ENCODE data around the gene BANF1.
"Not testable (repeated sequence)": the region's sequence is repeated elsewhere in the genome, so short reads cannot be mapped to it uniquely, and the experiment has no call there.

DNA sequence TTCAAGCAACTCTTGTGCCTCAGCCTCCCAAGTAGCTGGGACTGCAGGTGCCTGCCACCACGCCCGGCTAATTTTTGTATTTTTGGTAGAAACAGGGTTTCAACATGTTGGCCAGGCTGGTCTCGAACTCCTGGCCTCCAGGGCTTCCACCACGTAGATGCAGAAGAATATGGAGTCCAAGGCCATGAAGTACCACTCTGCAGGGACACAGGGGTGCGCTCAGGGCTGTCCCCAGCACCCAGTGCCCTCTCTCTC is 20.8 kb downstream of the BANF1 start:
- TF ChIP-seq, protein P1, sequence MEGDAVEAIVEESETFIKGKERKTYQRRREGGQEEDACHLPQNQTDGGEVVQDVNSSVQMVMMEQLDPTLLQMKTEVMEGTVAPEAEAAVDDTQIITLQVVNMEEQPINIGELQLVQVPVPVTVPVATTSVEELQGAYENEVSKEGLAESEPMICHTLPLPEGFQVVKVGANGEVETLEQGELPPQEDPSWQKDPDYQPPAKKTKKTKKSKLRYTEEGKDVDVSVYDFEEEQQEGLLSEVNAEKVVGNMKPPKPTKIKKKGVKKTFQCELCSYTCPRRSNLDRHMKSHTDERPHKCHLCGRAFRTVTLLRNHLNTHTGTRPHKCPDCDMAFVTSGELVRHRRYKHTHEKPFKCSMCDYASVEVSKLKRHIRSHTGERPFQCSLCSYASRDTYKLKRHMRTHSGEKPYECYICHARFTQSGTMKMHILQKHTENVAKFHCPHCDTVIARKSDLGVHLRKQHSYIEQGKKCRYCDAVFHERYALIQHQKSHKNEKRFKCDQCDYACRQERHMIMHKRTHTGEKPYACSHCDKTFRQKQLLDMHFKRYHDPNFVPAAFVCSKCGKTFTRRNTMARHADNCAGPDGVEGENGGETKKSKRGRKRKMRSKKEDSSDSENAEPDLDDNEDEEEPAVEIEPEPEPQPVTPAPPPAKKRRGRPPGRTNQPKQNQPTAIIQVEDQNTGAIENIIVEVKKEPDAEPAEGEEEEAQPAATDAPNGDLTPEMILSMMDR (IDR thresholded peaks at IDR 0.05): not testable (repeated sequence)
- not testable (repeated sequence) for TF ChIP-seq POLR2AphosphoS5, POLR2A (IDR thresholded peaks at IDR 0.05)
